ENCODE results near the gene PHLDA2.

- TF ChIP-seq CTCF (conservative IDR thresholded peaks at IDR 0.05; ENCODE audit: low read depth, low read length) (no peak), EZH2 (IDR thresholded peaks at IDR 0.05; ENCODE audit: borderline replicate concordance, low read depth, low read length, poor library complexity, severe bottlenecking) (no peak)
These were observed 13.2 kb upstream of the PHLDA2 start for GRCh38 chr11:2942447-2942846.

Data from A673 (cell line).